ENCODE results near the gene CUEDC1. TPM values are rescaled to one million over a fixed set of nuclear protein-coding genes. Genes with fewer than 3 reads are reported as not detected.

Gene CUEDC1
- total and polyA plus RNA-seq, 2 of the 13 experiments (the other 11 are each of a cell fraction or from before 2014, with no cell fraction given): 7.4 to 12.9 TPM

DNA sequence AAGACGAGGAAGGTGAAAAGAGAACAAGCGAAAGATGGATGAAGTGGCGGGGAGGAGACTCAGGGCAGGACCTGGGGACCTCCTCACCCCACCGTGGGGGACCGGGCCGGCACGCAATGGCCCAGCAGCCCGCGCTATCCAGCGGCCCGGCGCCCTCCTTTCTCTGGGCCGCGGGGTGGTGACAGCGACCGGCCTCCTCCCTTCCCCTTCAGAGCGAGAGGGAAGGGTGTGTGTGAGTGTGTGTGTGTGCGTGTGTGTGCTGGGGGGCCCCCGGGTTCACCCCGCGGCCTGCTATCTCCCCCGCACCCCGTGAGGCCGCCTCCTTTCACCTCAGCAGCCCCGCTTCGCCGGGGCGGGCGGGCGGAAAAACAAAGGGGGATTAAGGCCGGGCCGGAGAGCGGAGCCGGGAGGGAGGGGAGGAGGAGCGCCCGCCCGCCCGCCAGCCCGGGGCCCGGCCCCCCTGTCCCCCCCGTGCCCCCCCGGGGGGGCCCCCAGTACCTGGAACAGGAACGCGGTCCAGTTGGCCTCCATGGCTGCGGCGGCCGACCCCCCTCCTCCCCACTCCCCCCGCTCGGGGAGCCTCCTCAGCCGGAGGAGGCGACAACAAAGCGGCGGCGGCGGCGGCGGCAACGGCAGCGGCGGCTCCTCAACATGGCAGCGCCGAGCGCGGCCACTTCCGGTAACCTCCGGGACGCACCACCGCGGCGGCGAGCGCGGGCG lies 32.5 kb upstream of the CUEDC1 start, which contains the start of gene VEZF1 (continued):
- TF ChIP-seq, protein P1, sequence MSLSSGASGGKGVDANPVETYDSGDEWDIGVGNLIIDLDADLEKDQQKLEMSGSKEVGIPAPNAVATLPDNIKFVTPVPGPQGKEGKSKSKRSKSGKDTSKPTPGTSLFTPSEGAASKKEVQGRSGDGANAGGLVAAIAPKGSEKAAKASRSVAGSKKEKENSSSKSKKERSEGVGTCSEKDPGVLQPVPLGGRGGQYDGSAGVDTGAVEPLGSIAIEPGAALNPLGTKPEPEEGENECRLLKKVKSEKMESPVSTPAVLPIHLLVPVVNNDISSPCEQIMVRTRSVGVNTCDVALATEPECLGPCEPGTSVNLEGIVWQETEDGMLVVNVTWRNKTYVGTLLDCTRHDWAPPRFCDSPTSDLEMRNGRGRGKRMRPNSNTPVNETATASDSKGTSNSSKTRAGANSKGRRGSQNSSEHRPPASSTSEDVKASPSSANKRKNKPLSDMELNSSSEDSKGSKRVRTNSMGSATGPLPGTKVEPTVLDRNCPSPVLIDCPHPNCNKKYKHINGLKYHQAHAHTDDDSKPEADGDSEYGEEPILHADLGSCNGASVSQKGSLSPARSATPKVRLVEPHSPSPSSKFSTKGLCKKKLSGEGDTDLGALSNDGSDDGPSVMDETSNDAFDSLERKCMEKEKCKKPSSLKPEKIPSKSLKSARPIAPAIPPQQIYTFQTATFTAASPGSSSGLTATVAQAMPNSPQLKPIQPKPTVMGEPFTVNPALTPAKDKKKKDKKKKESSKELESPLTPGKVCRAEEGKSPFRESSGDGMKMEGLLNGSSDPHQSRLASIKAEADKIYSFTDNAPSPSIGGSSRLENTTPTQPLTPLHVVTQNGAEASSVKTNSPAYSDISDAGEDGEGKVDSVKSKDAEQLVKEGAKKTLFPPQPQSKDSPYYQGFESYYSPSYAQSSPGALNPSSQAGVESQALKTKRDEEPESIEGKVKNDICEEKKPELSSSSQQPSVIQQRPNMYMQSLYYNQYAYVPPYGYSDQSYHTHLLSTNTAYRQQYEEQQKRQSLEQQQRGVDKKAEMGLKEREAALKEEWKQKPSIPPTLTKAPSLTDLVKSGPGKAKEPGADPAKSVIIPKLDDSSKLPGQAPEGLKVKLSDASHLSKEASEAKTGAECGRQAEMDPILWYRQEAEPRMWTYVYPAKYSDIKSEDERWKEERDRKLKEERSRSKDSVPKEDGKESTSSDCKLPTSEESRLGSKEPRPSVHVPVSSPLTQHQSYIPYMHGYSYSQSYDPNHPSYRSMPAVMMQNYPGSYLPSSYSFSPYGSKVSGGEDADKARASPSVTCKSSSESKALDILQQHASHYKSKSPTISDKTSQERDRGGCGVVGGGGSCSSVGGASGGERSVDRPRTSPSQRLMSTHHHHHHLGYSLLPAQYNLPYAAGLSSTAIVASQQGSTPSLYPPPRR (CRISPR knock-in tag; IDR thresholded peaks at IDR 0.05; ENCODE audit: borderline replicate concordance): no peak
- TF ChIP-seq, protein P2, sequence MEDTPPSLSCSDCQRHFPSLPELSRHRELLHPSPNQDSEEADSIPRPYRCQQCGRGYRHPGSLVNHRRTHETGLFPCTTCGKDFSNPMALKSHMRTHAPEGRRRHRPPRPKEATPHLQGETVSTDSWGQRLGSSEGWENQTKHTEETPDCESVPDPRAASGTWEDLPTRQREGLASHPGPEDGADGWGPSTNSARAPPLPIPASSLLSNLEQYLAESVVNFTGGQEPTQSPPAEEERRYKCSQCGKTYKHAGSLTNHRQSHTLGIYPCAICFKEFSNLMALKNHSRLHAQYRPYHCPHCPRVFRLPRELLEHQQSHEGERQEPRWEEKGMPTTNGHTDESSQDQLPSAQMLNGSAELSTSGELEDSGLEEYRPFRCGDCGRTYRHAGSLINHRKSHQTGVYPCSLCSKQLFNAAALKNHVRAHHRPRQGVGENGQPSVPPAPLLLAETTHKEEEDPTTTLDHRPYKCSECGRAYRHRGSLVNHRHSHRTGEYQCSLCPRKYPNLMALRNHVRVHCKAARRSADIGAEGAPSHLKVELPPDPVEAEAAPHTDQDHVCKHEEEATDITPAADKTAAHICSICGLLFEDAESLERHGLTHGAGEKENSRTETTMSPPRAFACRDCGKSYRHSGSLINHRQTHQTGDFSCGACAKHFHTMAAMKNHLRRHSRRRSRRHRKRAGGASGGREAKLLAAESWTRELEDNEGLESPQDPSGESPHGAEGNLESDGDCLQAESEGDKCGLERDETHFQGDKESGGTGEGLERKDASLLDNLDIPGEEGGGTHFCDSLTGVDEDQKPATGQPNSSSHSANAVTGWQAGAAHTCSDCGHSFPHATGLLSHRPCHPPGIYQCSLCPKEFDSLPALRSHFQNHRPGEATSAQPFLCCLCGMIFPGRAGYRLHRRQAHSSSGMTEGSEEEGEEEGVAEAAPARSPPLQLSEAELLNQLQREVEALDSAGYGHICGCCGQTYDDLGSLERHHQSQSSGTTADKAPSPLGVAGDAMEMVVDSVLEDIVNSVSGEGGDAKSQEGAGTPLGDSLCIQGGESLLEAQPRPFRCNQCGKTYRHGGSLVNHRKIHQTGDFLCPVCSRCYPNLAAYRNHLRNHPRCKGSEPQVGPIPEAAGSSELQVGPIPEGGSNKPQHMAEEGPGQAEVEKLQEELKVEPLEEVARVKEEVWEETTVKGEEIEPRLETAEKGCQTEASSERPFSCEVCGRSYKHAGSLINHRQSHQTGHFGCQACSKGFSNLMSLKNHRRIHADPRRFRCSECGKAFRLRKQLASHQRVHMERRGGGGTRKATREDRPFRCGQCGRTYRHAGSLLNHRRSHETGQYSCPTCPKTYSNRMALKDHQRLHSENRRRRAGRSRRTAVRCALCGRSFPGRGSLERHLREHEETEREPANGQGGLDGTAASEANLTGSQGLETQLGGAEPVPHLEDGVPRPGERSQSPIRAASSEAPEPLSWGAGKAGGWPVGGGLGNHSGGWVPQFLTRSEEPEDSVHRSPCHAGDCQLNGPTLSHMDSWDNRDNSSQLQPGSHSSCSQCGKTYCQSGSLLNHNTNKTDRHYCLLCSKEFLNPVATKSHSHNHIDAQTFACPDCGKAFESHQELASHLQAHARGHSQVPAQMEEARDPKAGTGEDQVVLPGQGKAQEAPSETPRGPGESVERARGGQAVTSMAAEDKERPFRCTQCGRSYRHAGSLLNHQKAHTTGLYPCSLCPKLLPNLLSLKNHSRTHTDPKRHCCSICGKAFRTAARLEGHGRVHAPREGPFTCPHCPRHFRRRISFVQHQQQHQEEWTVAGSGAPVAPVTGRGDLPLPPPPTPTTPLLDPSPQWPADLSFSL (CRISPR knock-in tag; IDR thresholded peaks at IDR 0.05): peak; percentile 64; the same call in 1 of the 2 replicates
- no peak for TF ChIP-seq ZFP36L2 (CRISPR knock-in tag; IDR thresholded peaks at IDR 0.05)
- TF ChIP-seq, protein P3, sequence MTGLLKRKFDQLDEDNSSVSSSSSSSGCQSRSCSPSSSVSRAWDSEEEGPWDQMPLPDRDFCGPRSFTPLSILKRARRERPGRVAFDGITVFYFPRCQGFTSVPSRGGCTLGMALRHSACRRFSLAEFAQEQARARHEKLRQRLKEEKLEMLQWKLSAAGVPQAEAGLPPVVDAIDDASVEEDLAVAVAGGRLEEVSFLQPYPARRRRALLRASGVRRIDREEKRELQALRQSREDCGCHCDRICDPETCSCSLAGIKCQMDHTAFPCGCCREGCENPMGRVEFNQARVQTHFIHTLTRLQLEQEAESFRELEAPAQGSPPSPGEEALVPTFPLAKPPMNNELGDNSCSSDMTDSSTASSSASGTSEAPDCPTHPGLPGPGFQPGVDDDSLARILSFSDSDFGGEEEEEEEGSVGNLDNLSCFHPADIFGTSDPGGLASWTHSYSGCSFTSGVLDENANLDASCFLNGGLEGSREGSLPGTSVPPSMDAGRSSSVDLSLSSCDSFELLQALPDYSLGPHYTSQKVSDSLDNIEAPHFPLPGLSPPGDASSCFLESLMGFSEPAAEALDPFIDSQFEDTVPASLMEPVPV (CRISPR knock-in tag; IDR thresholded peaks at IDR 0.05): 0 out of 2 replicates have a peak, but pooled peaks have one; percentile 23
- TF ChIP-seq, protein P4, sequence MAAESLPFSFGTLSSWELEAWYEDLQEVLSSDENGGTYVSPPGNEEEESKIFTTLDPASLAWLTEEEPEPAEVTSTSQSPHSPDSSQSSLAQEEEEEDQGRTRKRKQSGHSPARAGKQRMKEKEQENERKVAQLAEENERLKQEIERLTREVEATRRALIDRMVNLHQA (CRISPR knock-in tag; IDR thresholded peaks at IDR 0.05): no peak
- TF ChIP-seq, protein P5, sequence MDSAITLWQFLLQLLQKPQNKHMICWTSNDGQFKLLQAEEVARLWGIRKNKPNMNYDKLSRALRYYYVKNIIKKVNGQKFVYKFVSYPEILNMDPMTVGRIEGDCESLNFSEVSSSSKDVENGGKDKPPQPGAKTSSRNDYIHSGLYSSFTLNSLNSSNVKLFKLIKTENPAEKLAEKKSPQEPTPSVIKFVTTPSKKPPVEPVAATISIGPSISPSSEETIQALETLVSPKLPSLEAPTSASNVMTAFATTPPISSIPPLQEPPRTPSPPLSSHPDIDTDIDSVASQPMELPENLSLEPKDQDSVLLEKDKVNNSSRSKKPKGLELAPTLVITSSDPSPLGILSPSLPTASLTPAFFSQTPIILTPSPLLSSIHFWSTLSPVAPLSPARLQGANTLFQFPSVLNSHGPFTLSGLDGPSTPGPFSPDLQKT (CRISPR knock-in tag; IDR thresholded peaks at IDR 0.05; ENCODE audit: borderline replicate concordance): no peak
- TF ChIP-seq SMARCC2 (IDR thresholded peaks at IDR 0.05): no peak
- TF ChIP-seq TBL1XR1 (IDR thresholded peaks at IDR 0.05; ENCODE audit: borderline replicate concordance, low read length, partially characterized antibody): no peak
- peak; percentile 53; the same call in 1 of the 2 replicates for TF ChIP-seq RXRA (CRISPR knock-in tag; IDR thresholded peaks at IDR 0.05)
- TF ChIP-seq ZNF83 (CRISPR knock-in tag; IDR thresholded peaks at IDR 0.05; ENCODE audit: borderline replicate concordance): peak; percentile 60; the same call in 1 of the 2 replicates
- no peak for TF ChIP-seq ZNF775 (CRISPR knock-in tag; IDR thresholded peaks at IDR 0.05; ENCODE audit: borderline replicate concordance)
- TF ChIP-seq HDAC2 (CRISPR knock-in tag; IDR thresholded peaks at IDR 0.05): peak; percentile 39; the same call in 1 of the 2 replicates
- TF ChIP-seq ZNF432 (CRISPR knock-in tag; IDR thresholded peaks at IDR 0.05; ENCODE audit: borderline replicate concordance): no peak

All from HepG2 (cell line).